GM21825 (cell line): ENCODE results near the gene MSH6.
A peak's percentile ranks its signal among the peaks of the same experiment; 100 is the strongest.

Experiments
- ATAC-seq: cut with Tn5 transposase; IDR thresholded peaks from one replicate; pipeline ENCODE4 v1.9.1; 2021; ENCODE audit warnings: mild to moderate bottlenecking, moderate library complexity; ENCODE audit not compliant: unreplicated experiment

The MSH6 gene

DNA sequence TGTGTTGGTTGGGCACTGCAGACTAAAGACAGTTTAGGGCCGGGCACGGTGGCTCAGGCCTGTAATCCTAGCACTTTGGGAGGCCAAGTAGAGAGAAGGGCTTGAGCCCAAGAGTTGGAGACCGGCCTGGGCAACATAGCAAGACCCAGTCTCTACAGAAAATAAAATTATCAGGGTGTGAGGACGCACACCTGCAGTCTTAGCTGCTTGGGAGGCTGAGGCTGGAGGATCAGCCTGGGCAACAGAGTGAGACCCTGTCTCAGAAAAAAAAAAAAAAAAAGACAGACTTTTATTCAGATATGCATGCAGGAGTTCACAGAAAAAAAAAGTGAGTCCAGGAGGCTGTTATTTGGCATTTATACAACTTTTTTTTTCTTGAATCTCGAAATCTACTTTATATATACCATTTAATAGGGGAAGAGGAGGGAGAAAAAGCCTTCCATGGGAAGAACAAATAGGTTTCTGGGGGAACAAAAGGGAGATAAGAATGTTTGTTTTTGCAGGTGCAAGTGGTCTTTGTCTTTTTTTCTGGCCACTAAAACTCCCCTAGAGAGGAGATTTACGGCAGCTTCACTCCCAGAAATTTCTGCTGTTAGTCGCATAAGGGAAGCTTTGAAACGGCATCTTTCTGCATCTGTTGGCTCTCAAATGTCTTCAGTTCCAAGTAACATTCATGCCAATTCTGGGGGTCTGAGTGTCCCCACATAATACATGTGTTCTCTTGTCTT, 4.1 kb upstream of the MSH6 start:
- no peak for ATAC-seq

DNA sequence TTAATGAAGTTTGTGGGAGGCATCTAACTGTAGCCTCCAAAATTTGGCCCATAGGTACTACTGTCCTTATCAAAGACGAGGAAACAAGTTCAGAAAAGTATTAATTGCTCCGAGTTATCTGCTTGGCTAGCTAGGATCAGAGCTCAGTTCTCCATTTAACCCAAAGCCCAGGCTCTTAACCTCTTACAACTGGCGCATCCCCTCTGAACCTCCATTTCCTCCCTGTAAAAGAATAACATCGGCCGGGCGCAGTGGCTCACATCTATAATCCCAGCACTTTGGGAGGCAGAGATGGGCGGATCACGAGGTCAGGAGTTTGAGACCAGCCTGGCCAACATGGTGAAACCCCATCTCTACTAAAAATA, 3.5 kb upstream of the MSH6 start:
- no peak for ATAC-seq

DNA sequence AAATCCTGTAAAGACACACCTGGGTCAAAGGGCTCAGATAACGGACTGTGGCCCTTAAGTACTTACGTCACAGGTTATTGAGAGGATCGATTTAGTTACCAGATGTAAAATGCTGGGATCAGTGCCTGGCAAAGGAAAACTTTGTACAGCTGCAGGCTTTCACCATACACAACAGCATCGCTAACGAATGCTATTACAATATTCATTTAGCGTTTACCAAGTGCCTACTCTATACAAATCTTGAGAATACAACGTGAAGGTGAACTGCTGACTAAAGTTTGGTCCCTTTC, 619 bp upstream of the MSH6 start:
- no peak for ATAC-seq

DNA sequence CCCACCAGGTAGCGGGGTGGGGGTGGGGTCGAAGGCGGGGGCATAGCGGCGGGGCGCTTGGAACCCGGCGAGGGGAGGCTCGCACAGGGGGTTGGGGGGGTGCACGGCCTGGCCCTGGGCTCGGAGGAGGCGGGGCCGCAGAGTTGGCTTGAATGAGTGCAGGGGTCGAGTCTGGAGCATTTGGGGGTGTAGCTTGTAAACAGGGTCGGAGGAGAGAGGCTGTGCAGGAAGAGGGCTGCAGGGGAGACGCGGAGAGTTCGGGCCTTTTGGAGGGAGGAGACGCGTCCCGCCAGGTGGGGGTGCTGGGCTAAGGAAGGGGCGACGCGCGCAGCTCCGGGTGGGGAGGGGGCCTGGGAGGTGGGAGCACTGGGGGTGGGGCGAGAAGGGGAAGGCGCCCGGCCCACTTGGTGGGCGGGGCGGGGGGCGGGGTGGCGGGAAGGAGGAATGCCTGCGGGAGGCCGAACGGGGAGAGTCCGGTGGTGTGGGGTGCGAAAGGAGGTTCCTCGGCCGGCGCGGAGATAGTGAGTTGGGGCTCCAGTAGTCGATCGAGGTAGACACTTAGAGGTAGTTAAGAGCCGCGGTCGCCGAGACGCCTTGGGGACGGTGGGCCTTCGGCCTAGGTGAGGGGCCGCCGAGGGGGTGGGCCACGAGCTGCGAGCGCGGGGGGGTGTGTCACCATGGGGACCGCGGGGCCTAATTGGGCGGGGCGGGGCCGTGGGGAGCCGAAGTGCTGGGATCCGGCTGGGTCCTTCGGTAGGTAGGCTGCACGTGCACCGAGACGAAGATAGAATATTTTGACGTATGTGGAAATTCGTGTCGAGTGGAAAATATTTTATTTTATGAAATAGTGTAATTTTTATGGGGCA, 774 bp downstream of the MSH6 start:
- ATAC-seq = peak; percentile 20

DNA sequence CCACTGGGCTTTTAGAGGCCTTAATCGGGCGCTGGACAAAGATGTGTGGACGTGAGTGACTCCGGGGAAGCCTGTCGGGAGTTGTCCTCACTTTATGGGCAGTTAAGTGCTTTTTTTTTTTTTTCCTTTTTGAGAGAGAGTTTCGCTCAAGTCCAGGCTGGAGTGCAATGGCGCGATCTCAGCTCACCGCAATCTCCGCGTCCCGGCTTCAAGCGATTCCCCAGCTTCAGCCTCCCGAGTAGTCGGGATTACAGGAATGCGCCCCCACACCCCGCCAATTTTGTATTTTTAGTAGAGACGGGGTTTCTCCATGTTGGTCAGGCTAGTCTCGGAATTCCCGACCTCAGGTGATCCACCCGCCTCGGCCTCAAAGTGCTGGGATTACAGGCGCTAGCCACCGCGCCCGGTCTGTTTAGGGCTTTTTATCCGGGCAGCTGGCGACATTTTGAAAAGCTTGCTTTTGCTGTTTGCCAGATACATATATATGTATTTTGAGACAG, 1.5 kb downstream of the MSH6 start:
- ATAC-seq = no peak

GRCh38 chr2:47785986-47786385, 3.0 kb downstream of the MSH6 start:
- no peak for ATAC-seq

DNA sequence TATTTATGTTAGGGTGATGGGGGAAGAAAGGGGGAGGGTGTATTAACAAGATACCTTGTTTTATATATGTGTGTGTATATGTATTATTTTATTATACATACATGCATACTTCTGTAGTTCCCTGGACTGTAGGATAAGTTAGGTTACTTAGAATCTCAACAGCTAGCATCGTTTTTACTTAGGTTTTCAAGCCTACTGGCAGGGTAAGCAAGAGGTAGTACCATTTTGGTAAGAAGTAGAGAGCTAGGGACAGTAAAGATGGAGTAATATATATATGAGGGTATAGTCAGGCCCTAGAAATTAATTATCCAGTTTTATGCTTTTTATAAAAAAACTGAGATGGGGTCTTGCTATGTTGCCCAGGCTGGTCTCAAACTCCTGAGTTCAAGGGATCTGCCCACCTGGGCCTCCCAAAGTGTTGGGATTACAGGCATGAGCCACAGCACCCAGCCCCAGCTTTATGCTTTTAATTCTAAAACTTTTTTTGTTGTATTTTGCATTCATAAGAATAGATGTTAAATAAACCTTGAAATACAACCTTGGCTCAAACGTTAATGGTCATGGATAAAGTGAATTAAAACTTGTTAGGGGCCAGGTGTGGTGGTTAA, 13.2 kb downstream of the MSH6 start:
- ATAC-seq = no peak

- no peak for ATAC-seq
Measured at GRCh38 chr2:47798631-47799030, 15.7 kb downstream of the MSH6 start.

- no peak for ATAC-seq
Measured at GRCh38 chr2:47799031-47799609, 16.2 kb downstream of the MSH6 start.

- ATAC-seq = no peak
Measured at GRCh38 chr2:47801118-47801517, 18.2 kb downstream of the MSH6 start.

- ATAC-seq = no peak
Measured at GRCh38 chr2:47803363-47803762, 20.4 kb downstream of the MSH6 start.

DNA sequence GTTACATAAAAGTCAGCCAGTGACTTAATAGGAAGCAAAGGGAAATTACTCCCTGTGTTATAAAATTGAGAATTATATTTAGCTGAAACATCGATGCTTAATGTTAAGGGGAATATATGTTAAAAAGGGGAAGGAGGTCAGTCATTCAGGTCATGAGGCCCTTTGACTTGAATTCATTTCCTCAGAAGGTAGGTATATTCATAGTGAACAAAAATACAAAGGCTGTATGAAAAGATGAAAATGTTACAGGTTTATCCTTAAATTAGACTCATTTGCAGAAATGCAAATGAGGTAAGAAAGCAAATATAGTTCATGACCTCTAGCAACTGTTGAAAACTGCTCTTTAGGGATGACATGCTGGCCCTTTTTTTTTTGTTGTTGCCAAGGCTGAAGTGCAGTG, 20.8 kb downstream of the MSH6 start:
- no peak for ATAC-seq

DNA sequence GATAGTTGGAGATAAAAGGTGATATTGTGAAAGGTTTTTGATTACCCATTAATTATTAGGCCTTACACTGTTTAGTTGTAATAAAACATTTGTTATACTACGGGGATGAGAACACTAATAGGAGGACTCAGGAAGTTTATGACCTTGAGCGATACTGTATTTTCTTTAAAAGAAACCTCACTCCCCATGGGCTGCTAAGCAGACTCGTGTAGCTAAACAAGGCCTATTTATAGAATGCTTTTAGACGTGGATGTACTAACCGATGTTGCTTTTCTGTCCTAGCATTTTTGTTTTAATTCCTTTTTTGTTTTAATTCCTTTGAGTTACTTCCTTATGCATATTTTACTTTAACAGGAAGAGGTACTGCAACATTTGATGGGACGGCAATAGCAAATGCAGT, 22.9 kb downstream of the MSH6 start:
- ATAC-seq = no peak

- no peak for ATAC-seq
Measured at GRCh38 chr2:47808614-47809013, 25.7 kb downstream of the MSH6 start.

GRCh38 chr2:47809903-47810302, 27.0 kb downstream of the MSH6 start:
- no peak for ATAC-seq

DNA sequence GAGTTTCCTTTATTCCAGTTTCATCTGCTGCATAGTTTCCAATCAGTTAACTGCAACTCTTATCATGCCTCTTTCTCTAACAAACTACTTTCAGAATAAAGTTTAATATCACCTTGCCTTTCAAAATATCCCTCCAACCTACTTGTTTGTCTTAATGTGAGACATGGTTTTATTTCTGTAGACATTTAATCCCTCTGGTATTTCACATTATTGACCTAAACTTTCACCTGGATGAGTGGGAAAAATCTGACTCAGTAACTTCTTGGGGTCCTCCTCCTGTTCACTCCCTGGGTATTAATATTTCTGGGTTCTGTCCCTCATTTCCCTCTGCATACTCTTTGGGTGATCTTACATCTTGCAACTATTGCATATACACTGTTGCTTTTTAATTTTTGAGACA, 27.9 kb downstream of the MSH6 start:
- no peak for ATAC-seq

- ATAC-seq = no peak
Measured at GRCh38 chr2:47811668-47812067, 28.7 kb downstream of the MSH6 start.

- ATAC-seq = no peak
Measured at GRCh38 chr2:47815764-47816163, 32.8 kb downstream of the MSH6 start.

DNA sequence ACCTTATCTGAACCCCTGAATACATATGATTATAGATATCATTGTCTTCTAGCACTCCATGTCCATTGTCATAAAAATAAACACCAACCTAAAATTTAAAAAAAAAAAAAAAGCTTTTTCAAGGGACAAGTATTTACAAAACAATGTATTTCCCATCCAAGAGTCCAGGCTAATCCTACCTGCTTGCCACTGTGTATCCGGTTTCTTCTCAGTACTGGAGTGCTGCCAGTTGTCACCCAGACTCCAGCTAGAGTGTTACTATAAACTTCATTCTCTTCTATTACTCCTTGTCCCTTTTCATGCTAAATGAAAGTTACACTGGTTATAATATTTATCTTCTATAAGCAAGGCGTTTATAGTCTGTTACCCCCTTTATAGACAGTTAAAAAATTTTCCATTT, 35.8 kb downstream of the MSH6 start:
- ATAC-seq = no peak

DNA sequence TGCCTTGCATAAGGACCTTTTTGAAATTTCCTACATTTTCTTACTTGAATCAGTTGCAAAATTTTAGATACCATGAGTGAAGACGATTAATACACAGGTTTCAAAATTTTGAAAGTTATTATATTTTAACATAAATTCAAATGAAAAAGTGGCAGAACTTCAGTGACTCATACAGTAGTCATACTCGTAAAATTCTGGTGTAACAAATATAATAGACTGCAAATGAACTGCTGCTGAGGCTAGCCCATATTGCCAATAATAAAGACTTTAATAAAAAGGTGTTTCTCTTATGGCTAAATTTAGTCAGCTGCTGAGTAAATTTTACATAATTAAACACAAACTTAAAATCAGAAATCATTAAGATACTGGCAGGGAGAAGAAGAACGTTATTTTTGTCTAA, 36.9 kb downstream of the MSH6 start:
- no peak for ATAC-seq

- ATAC-seq = no peak
Measured at GRCh38 chr2:47822518-47822917, 39.6 kb downstream of the MSH6 start.

DNA sequence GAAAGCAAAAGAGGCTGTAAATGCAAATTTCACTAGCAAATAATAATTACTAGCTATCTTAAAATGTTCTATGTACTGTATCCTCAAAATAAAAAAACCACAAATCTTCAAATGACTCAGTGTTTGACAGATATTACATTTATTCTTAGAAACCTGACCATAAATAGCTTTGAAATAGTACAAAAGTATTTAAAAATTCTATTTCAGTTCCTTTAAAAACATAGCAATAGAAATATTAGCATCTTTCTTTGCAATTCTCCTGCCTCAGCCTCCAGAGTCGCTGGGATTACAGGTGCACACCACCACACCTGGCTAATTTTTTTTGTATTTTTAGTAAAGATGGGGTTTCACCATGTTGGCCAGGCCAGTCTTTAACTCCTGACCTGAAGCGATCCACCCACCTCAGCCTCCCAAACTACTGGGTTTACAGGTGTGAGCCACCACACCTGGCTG, 50.6 kb downstream of the MSH6 start:
- peak; percentile 73 for ATAC-seq
